ENCODE data around the gene LPP.

LPP gene

DNA sequence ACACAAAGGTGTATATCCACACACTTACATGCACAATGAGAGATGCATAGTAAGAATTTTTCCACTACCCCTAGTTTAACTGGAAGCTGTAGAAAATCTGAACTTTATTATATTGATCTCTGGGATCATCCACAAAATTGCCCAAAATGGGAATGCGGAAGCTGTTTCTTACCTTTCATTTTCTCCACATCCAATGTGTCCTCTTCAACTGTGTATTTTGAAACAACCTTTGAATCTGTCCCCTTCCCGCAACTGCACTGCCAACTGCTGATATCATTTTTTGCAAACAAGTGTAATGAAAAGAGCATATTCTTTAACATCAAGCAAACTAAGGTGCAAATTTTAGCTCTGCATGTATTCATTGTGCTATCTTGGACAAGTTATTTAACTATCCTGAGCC is 590.2 kb downstream of the LPP start:
- no peak for DNase-seq

DNA sequence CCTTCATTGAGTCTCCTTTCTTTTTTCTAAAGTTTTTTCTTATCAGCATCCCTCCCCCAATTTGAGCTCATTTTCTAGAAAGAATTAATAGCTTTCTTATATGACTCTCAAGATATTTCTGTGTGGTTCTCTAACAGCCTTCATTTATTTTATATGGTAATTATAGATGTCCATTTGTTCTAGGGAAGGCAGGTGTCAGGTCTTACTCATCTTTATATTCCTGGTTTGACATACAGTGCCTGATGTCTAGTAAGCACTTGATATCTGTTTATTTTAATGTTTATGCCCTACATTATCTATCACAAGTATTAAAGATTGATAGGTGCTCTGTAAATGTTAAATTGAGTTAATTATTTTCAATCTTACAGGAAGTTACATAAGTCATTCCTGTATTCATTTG is 591.1 kb downstream of the LPP start:
- no peak for DNase-seq

- DNase-seq, result no peak
Observed at GRCh38 chr3:188746291-188746783, 592.4 kb downstream of the LPP start.

- DNase-seq, result no peak
Observed at GRCh38 chr3:188747489-188747888, 593.5 kb downstream of the LPP start.

- DNase-seq, result no peak
Observed at GRCh38 chr3:188749010-188749617, 595.2 kb downstream of the LPP start.

DNA sequence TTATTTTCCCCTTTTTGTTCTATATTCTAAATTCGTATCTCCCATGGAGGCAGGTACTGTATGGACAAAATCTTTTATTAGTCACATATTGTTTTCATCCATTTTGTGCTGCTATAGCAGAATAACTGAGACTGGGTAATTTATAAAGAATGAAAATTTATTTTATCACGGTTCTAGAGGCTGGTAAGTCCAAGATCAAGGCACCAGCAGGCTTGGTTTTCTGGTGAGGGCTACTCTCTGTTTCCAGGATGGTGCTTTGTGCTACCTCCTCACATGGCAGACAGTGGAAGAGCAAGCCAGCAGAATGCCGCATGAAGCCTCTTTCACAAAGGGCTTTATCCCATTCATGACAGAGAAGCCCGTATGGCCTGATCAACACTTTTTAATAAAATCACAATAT is 595.9 kb downstream of the LPP start:
- no peak for DNase-seq

- no peak for DNase-seq
Observed at GRCh38 chr3:188750617-188751016, 596.7 kb downstream of the LPP start.

- DNase-seq, result no peak
Observed at GRCh38 chr3:188752850-188753249, 598.9 kb downstream of the LPP start.

DNA sequence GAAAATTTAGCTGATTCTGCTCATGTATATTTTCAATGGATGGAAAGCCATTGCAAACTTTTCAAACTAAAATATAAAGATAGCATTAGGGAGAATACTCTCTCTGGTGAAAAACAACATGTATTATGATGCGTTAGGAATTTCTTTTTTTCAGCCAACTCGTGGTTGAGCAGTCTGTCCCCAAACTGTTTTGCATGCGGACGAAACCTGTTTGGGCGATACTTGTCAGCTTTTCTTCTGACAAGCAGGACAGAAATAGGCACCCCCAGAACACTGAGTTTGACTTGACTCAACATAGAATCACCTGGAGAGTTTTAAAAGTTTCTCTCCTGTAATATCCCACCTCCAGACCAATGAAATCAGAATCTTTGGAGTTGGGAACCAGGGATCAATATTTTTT is 600.3 kb downstream of the LPP start:
- no peak for DNase-seq

DNA sequence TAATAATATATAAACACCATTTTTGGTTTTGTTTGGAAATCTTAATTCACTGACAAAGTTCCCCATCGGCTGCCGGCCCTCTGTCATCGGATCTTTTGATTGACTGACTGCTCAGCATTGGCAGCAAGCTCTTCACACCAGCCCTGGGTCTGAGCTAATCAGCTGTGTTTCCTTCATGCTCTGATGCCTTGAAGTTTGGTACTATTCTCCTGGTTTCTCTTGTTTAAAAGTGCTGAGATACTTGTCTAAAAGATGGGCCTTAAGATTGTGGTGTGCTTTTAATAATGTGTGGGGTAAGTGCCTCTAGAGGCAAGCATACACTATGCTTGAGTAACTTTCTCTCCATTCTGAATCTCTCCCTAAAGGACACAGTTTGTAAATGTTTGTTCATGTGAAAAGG is 602.3 kb downstream of the LPP start:
- DNase-seq, result no peak

DNA sequence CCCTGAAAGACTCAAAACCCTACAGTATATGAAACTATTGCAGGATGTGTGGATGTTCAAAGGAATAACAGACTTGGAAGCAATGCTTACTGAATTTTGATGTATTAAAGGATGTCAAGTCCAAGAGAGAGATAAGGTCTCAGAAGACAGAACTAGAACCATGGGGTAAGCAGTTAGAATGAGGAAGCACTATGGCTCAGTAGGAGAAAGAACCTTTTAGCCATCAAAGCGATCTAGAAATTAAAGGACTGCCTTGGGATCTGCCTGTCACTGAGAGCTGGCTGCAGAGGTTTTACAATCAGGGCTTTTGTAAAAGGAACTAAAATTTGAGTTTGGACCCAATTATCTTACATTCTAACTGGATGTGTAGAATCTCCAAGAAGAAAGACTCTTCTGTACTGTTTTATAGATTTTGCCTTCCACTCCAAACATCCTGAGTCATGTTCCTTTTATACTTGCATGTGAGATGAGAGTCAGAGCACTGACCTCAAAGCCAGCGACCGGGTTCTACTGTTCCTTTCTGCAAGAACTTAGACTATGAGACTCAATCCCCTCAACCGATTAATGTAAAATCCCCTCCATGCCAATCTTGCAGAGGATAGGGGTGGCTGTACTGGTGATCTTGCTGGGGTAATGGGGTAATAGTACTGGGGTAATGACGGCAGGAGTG is 605.5 kb downstream of the LPP start:
- no peak for DNase-seq

DNA sequence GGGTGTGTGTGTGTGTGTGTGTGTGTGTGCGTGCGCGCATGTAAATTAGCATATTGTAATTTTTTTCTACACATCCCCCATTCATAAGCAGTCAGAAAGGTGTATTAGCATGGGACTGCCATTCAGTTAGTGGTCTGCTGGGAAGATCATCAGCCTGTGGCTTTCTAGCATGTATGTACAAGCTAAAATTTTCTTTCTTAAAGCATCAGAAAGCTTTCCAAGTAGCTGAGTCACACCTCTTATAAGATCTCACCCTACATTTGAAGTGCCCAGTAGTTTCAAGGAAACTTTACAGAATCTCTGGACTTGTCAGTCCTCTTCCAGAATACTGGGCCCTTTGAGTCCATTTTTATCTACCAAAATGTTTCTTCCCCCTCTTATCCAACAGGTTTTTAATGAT is 606.5 kb downstream of the LPP start:
- DNase-seq, result no peak

GRCh38 chr3:188761439-188761838 is 607.5 kb downstream of the LPP start:
- DNase-seq, result no peak

DNA sequence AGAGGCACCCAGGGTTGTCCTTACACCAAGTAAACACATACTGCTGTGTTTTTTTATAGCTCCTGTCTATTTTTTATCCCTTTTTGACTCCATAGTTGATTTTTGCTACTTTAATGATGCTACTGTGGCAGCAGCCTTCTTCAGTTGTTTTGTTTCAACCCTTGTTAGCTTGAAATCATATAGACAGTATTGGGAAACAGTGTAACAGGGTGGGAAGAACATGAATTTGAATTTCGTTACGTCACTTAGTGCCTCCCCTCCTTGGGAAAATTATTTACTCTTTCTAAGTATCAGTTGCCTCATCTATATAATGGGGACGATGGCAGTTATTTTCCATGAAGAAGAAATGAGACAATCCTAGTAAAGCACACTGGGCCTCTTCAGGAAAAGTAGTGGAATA is 608.0 kb downstream of the LPP start:
- no peak for DNase-seq

- DNase-seq, result no peak
Observed at GRCh38 chr3:188764609-188765008, 610.7 kb downstream of the LPP start.

DNA sequence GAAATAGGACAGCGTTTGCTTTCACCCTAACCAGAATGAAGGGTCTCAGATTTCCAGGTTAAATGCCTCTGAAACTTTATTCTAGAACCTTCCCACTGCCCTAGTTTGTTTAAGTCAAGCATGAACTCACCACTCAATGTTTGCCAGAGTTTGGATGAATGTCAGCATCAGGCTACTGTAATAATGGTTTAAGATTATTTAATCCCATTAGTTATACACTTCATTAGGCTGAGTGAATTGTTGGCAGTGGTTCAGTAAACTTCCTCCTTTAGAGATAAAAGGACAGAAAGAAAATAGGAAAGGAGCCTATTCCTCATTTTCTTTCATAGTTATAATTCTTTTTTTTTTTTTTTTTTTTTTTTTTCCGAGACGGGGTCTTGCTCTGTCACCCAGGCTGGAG is 615.9 kb downstream of the LPP start:
- DNase-seq, result no peak

DNA sequence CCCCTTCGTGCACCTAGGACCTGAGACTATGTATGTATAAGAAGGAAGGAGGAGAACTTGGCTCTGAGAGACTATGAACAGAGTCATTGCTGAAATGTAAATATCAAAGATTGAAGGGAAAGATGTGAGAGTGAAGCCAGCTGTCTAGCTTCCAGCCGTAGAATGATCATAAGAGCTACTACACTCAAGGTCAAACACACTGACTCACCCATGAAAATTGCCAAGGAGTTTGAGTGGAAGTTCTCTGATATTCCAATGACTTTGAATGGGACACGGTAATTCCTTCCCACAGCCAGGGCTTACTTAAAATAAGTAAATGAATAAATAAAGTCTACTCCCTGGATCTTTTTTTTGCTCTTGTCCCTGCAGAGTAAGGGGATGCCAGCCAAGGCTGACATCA is 618.9 kb downstream of the LPP start:
- DNase-seq, result no peak

- no peak for DNase-seq
Observed at GRCh38 chr3:188775412-188775811, 621.5 kb downstream of the LPP start.

GRCh38 chr3:188776447-188776846 is 622.5 kb downstream of the LPP start:
- DNase-seq, result no peak

DNA sequence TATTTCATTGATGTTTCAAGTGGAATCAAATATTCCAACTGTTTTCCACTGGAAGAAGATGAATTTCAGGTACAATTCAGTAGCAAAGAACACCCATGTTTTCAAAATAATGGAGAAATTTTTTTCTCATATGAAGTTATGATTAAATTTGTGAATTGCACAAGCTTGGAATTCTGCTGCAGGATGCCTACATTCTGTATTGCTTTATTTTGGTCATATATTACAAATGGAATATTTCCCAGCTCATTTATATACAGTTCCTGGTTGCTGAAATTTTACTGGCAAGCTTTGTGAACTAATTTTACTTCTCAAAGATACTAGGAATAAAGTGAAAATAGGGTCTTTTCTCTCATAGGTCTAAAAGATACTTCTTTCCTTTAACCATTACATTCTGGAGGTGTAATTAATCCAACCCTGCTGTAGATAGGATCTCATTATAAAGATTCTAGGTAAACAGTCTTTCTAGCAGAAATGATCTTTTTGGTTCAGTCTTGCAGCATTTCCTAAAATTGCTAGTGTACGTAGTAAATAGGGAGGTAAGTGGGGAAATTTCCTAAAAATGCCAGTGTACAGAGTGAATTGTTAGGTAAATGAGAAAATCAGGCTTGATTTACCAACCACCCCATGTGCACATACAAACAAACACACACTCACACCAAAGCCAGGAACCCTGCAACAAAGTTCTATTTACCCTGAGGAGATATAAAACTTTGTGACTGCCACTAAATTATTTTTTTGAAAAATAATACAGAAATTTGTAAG is 624.3 kb downstream of the LPP start:
- no peak for DNase-seq

GRCh38 chr3:188779281-188779980 is 625.5 kb downstream of the LPP start:
- no peak for DNase-seq

GRCh38 chr3:188780193-188781147 is 626.5 kb downstream of the LPP start:
- DNase-seq, result no peak

Measured in NCI-H2081 (cell line).